ENCODE results near the gene EFCAB12. TPM values are rescaled to one million over a fixed set of nuclear protein-coding genes. Genes with fewer than 3 reads are reported as not detected.

The EFCAB12 gene
- total RNA-seq, 2 experiments from 2014 or later, result 0.56 to 0.73 TPM

- no peaks in the 10 kb centered on the region for H3K27me3 Mint-ChIP-seq
- no peak for DNase-seq
- no peak for ATAC-seq
- H3K4me1 Mint-ChIP-seq, result no peaks in the 10 kb centered on the region
- intact Hi-C loops (cut with DNase I, micrococcal nuclease), result no loop called here
- no peak overlapping the region for H3K4me3 Mint-ChIP-seq
- ChIA-PET CTCF (interaction anchor here (0.6 kb wide), 4 partner anchors 9 to 1259 kb away, joined by 3 to 4 read pairs (median 3); a partner anchor contains a TSS), POLR2A (no interaction called here)
- H3K36me3 Mint-ChIP-seq (ENCODE audit: low read depth), result no peaks in the 10 kb centered on the region
- H3K9me3 Mint-ChIP-seq (ENCODE audit: low read depth), result no peaks in the 10 kb centered on the region
- H3K27ac Mint-ChIP-seq, result no peak overlapping the region
Measured at GRCh38 chr3:129352650-129353588, 75.5 kb downstream of the EFCAB12 start.

GRCh38 chr3:129352045-129352444 is 76.4 kb downstream of the EFCAB12 start:
- ChIA-PET POLR2A (no interaction called here), CTCF (interaction anchor here (0.6 to 0.8 kb wide), 2 partner anchors 8 to 32 kb away, joined by 3 read pairs; no protein-coding TSS in a partner anchor)
- H3K9me3 Mint-ChIP-seq (ENCODE audit: low read depth), result no peaks in the 10 kb centered on the region
- no peaks in the 10 kb centered on the region for H3K36me3 Mint-ChIP-seq (ENCODE audit: low read depth)
- ATAC-seq (no peak), DNase-seq (peak; percentile 13)
- intact Hi-C loops (cut with DNase I, micrococcal nuclease), result no loop called here
- H3K27me3 Mint-ChIP-seq, result no peaks in the 10 kb centered on the region
- H3K4me3 Mint-ChIP-seq, result no peak overlapping the region
- no peaks in the 10 kb centered on the region for H3K4me1 Mint-ChIP-seq
- no peak overlapping the region for H3K27ac Mint-ChIP-seq

Other genes starting within 250 kb of the EFCAB12 start
- gene CNBP, start 244.7 kb downstream of the EFCAB12 start, total RNA-seq, result 100 to 1,000 TPM; 305 to 379 TPM
- 100 to 1,000 TPM; 120 to 142 TPM for gene COPG1, start 179.0 kb downstream of the EFCAB12 start, total RNA-seq
- gene HMCES, start 149.8 kb downstream of the EFCAB12 start, total RNA-seq, result 10 to 100 TPM; 43.1 to 56.7 TPM
- 10 to 100 TPM; 51.3 to 52.4 TPM for gene MBD4, start 11.3 kb upstream of the EFCAB12 start, total RNA-seq
- gene IFT122, start 11.6 kb upstream of the EFCAB12 start, total RNA-seq, result 10 to 100 TPM; 18.4 to 22.6 TPM
- gene RHO, start 100.0 kb upstream of the EFCAB12 start, total RNA-seq, result not detected
- not detected for gene H1-8, start 114.5 kb upstream of the EFCAB12 start, total RNA-seq
- 1 to 10 TPM; 3.1 to 4.6 TPM for gene PLXND1, start 178.0 kb upstream of the EFCAB12 start, total RNA-seq

Data from activated CD4-positive, alpha-beta T cell treated with anti-CD3 and anti-CD28 coated beads for 36 hours (primary cell).